H9 (cell line): ENCODE results near the gene C12orf56. TPM values are rescaled to one million over a fixed set of nuclear protein-coding genes. Genes with fewer than 3 reads are reported as not detected.

ENCODE experiments used
- DNase-seq: peaks from one replicate; pipeline ENCODE4 v3.0.0-alpha.2; 2017
- H2AFZ ChIP-seq: one replicate; pipeline ENCODE4 v1.6.1; 2013; ENCODE audit warnings: mild to moderate bottlenecking, low read length, control low read depth, moderate library complexity
- H2AK5ac ChIP-seq: 2 replicates; pipeline ENCODE4 v1.6.1; 2013; ENCODE audit warnings: low read length, control low read depth, mixed read lengths; ENCODE audit not compliant: insufficient read length
- H2BK120ac ChIP-seq: one replicate; pipeline ENCODE4 v1.6.1; 2013; ENCODE audit warnings: low read depth, mild to moderate bottlenecking, low read length, control low read depth, inconsistent platforms; ENCODE audit not compliant: poor library complexity, severe bottlenecking
- H2BK12ac ChIP-seq: 2 replicates; pipeline ENCODE4 v1.6.1; 2013; ENCODE audit warnings: low read length, control low read depth, mixed read lengths, low read depth; ENCODE audit not compliant: insufficient read length
- H2BK15ac ChIP-seq: 2 replicates; pipeline ENCODE4 v1.6.1; 2013; ENCODE audit warnings: low read depth, low read length, control low read depth
- H2BK20ac ChIP-seq: one replicate; pipeline ENCODE4 v1.6.1; 2013; ENCODE audit warnings: low read depth, mild to moderate bottlenecking, low read length, control low read depth, inconsistent platforms; ENCODE audit not compliant: poor library complexity, severe bottlenecking
- H2BK5ac ChIP-seq: 2 replicates; pipeline ENCODE4 v1.6.1; 2013; ENCODE audit warnings: low read length, control low read depth, mixed read lengths; ENCODE audit not compliant: insufficient read length
- H3K14ac ChIP-seq: 2 replicates; pipeline ENCODE4 v1.6.1; 2013; ENCODE audit warnings: low read length, control low read depth; ENCODE audit not compliant: insufficient read depth
- H3K18ac ChIP-seq: 2 replicates; pipeline ENCODE4 v1.6.1; 2013; ENCODE audit warnings: low read depth, mild to moderate bottlenecking, mixed read lengths, low read length, control low read depth; ENCODE audit not compliant: insufficient read length
- H3K23ac ChIP-seq: 2 replicates; pipeline ENCODE4 v1.6.1; 2013; ENCODE audit warnings: low read length, control low read depth, mixed read lengths, low read depth; ENCODE audit not compliant: insufficient read length
- H3K23me2 ChIP-seq: 2 replicates; pipeline ENCODE4 v1.6.1; 2013; ENCODE audit warnings: low read depth, mild to moderate bottlenecking, mixed read lengths, low read length, control low read depth; ENCODE audit not compliant: insufficient read length, poor library complexity, severe bottlenecking
- H3K27ac ChIP-seq: 2 replicates; pipeline ENCODE4 v1.5.1; 2013; ENCODE audit warnings: low read length, control low read depth, mixed read lengths, low read depth; ENCODE audit not compliant: insufficient read length
- H3K27me3 ChIP-seq: 2 replicates; pipeline ENCODE4 v1.6.1; 2013; ENCODE audit warnings: low read length, control low read depth, inconsistent platforms; ENCODE audit not compliant: insufficient read depth
- H3K4ac ChIP-seq: 2 replicates; pipeline ENCODE4 v1.6.1; 2013; ENCODE audit warnings: low read depth, mild to moderate bottlenecking, control low read depth, inconsistent platforms, low read length, moderate library complexity
- H3K4me1 ChIP-seq: 2 replicates; pipeline ENCODE4 v1.6.1; 2013; ENCODE audit warnings: low read length, control low read depth, inconsistent platforms; ENCODE audit not compliant: insufficient read depth
- H3K4me2 ChIP-seq: 2 replicates; pipeline ENCODE4 v1.6.1; 2013; ENCODE audit warnings: low read length, control low read depth, mixed read lengths; ENCODE audit not compliant: insufficient read length, insufficient read depth
- H3K56ac ChIP-seq: 2 replicates; pipeline ENCODE4 v1.6.1; 2013; ENCODE audit warnings: low read depth, mild to moderate bottlenecking, mixed read lengths, low read length, control low read depth; ENCODE audit not compliant: insufficient read length
- H3K79me1 ChIP-seq: 2 replicates; pipeline ENCODE4 v1.6.1; 2013; ENCODE audit warnings: low read depth, mild to moderate bottlenecking, moderate library complexity, low read length, control low read depth, inconsistent platforms; ENCODE audit not compliant: insufficient read depth, poor library complexity, severe bottlenecking
- H3K79me2 ChIP-seq: 2 replicates; pipeline ENCODE4 v1.6.1; 2013; ENCODE audit warnings: low read length, control low read depth, inconsistent platforms; ENCODE audit not compliant: insufficient read depth
- H3K9ac ChIP-seq: 2 replicates; pipeline ENCODE4 v1.6.1; 2013; ENCODE audit warnings: low read length, control low read depth, mixed read lengths; ENCODE audit not compliant: insufficient read length; ENCODE audit errors: extremely low read depth
- H3K9me3 ChIP-seq: one replicate; pipeline ENCODE4 v1.6.1; 2013; ENCODE audit warnings: low read depth, low read length, inconsistent platforms; ENCODE audit not compliant: control insufficient read depth
- H3T11ph ChIP-seq: one replicate; pipeline ENCODE4 v1.6.1; 2013; ENCODE audit warnings: mild to moderate bottlenecking, low read length, control low read depth, inconsistent platforms
- H4K20me1 ChIP-seq: one replicate; pipeline ENCODE4 v1.6.1; 2013; ENCODE audit not compliant: control insufficient read depth, insufficient read length, insufficient read depth
- H4K5ac ChIP-seq: 2 replicates; pipeline ENCODE4 v1.6.1; 2013; ENCODE audit warnings: low read depth, mild to moderate bottlenecking, mixed read lengths, low read length, control low read depth; ENCODE audit not compliant: insufficient read length
- H4K8ac ChIP-seq: replicated peaks from 2 replicates; pipeline ENCODE4 v1.6.1; 2013; ENCODE audit warnings: low read length, control low read depth, mixed read lengths, low read depth; ENCODE audit not compliant: insufficient read length
- H4K91ac ChIP-seq: 2 replicates; pipeline ENCODE4 v1.6.1; 2013; ENCODE audit warnings: low read depth, mild to moderate bottlenecking, moderate library complexity, mixed read lengths, low read length, control low read depth; ENCODE audit not compliant: insufficient read length
- H3K27ac Mint-ChIP-seq, 3 experiments: 2 replicates in 2 of 3; 3 replicates in 1 of 3; pipeline ENCODE4 v1.8.0; 2020 to 2021; ENCODE audit warnings: mixed read lengths in 3 of 3, mild to moderate bottlenecking in 1 of 3, moderate library complexity in 1 of 3
- H3K27me3 Mint-ChIP-seq: 2 replicates; pipeline ENCODE4 v1.8.0; 2021; ENCODE audit warnings: low read depth, mild to moderate bottlenecking, moderate library complexity, mixed read lengths
- H3K36me3 Mint-ChIP-seq, 3 experiments: 2 replicates in 2 of 3; 3 replicates in 1 of 3; pipeline ENCODE4 v1.8.0; 2020 to 2021; ENCODE audit warnings: low read depth in 3 of 3, mixed read lengths in 3 of 3; ENCODE audit not compliant: insufficient read depth in 1 of 3
- H3K4me1 Mint-ChIP-seq, 2 experiments: 2 replicates each; pipeline ENCODE4 v1.8.0; 2020; ENCODE audit warnings: mixed read lengths in 2 of 2
- H3K4me3 Mint-ChIP-seq, 2 experiments: 2 replicates in 1 of 2; 3 replicates in 1 of 2; pipeline ENCODE4 v1.8.0; 2020 to 2021; ENCODE audit warnings: mild to moderate bottlenecking in 2 of 2, mixed read lengths in 2 of 2, moderate library complexity in 1 of 2
- H3K9me3 Mint-ChIP-seq, 2 experiments: 2 replicates in 1 of 2; 3 replicates in 1 of 2; pipeline ENCODE4 v1.8.0; 2020; ENCODE audit warnings: mild to moderate bottlenecking in 2 of 2, mixed read lengths in 2 of 2, moderate library complexity in 1 of 2
- WGBS: extraction: QIAGEN DNeasy Blood & Tissue Kit; methylation state at CpG from one replicate; pipeline ENCODE4 v1.1.7; 2013; ENCODE audit warnings: missing lambda C conversion rate, low lambda C conversion rate, mixed read lengths; ENCODE audit not compliant: insufficient read length; ENCODE audit errors: extremely low coverage; 5-methylcytosine and 5-hydroxymethylcytosine counted together
- total RNA-seq: library from RNA; stranded (reverse); gene quantifications from 2 replicates; pipeline ENCODE4 v1.2.1, GENCODE V29; 2021
- TF ChIP-seq, protein P1 (sequence below): fragments of 200-600 bp; sonication (generic); conservative IDR thresholded peaks from 3 replicates; pipeline ENCODE4 v1.8.0; 2021; ENCODE audit warnings: antibody characterized with exemption, mild to moderate bottlenecking

C12orf56 gene
- total RNA-seq, 1 experiment from 2014 or later: 2.2 TPM

DNA sequence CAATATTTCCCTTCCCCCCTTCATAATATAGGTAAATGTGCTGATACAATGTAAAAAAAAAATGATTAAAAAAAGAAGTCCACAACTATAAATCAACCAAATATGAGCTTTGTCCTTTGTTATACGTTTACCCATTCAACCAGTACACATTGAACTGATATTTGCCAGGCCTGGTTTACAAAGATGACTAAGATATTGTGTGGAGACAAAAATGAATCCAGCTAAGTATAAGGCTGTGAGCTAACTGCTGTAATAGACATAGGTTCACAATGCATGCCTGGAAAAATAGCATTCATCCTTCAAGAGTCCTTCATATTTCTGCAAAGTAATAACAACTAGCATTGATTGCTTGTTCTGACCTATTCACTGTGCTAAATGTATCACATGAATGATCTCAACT, 6.9 kb downstream of the C12orf56 start:
- DNase-seq: no peak
- no CpG with 5 or more reads among the region's 1 CpG for WGBS
- TF ChIP-seq, protein P1, sequence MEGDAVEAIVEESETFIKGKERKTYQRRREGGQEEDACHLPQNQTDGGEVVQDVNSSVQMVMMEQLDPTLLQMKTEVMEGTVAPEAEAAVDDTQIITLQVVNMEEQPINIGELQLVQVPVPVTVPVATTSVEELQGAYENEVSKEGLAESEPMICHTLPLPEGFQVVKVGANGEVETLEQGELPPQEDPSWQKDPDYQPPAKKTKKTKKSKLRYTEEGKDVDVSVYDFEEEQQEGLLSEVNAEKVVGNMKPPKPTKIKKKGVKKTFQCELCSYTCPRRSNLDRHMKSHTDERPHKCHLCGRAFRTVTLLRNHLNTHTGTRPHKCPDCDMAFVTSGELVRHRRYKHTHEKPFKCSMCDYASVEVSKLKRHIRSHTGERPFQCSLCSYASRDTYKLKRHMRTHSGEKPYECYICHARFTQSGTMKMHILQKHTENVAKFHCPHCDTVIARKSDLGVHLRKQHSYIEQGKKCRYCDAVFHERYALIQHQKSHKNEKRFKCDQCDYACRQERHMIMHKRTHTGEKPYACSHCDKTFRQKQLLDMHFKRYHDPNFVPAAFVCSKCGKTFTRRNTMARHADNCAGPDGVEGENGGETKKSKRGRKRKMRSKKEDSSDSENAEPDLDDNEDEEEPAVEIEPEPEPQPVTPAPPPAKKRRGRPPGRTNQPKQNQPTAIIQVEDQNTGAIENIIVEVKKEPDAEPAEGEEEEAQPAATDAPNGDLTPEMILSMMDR: no peak
- H3K79me1 ChIP-seq: no peaks in the 10 kb centered on the region
- H2AFZ ChIP-seq: no peak overlapping the region
- H3K23ac ChIP-seq: no peak overlapping the region
- H3K56ac ChIP-seq: no peak overlapping the region
- Mint-ChIP-seq H3K4me1 (peaks cover 3 to 4% of the 10 kb centered on the region in 2 experiments; a peak in 2 of 4 replicates), H3K36me3 (peaks cover 0 to 2% (median 0%) of the 10 kb centered on the region in 3 experiments; a peak in 1 of 7 replicates), H3K27me3 (no peaks in the 10 kb centered on the region), H3K27ac (no peak overlapping the region; a peak in 1 of 7 replicates), H3K4me3 (no peak overlapping the region), H3K9me3 (peaks cover 3 to 6% of the 10 kb centered on the region in 2 experiments; a peak in 4 of 5 replicates)
- H3K4me2 ChIP-seq: no peak overlapping the region
- H3K9me3 ChIP-seq: no peaks in the 10 kb centered on the region
- no peak overlapping the region for H4K91ac ChIP-seq
- H3K4ac ChIP-seq: no peak overlapping the region
- H2BK5ac ChIP-seq: no peak overlapping the region
- no peaks in the 10 kb centered on the region for H3K27me3 ChIP-seq
- H3K4me1 ChIP-seq: no peaks in the 10 kb centered on the region
- H3K79me2 ChIP-seq: no peaks in the 10 kb centered on the region
- no peak overlapping the region for H2BK120ac ChIP-seq
- no peak overlapping the region for H3K14ac ChIP-seq
- no peak overlapping the region for H2AK5ac ChIP-seq
- H4K8ac ChIP-seq: no peak overlapping the region
- H2BK12ac ChIP-seq: no peak overlapping the region
- H3T11ph ChIP-seq: no peak overlapping the region
- no peaks in the 10 kb centered on the region for H3K23me2 ChIP-seq
- no peak overlapping the region for H4K5ac ChIP-seq
- no peak overlapping the region for H2BK20ac ChIP-seq
- H3K9ac ChIP-seq: no peak overlapping the region
- H4K20me1 ChIP-seq: no peaks in the 10 kb centered on the region
- H3K27ac ChIP-seq: no peak overlapping the region
- H2BK15ac ChIP-seq: no peak overlapping the region
- no peak overlapping the region for H3K18ac ChIP-seq
